GM13977 (cell line): ENCODE results near the gene ATP6V0C.

ENCODE experiments used
- DNase-seq: peaks from one replicate; pipeline ENCODE4 v3.0.0; 2012; ENCODE audit warnings: low spot score
- CTCF ChIP-seq: IDR thresholded peaks from 2 replicates; pipeline ENCODE4 v1.5.1; 2012; ENCODE audit warnings: mild to moderate bottlenecking, control low read depth; ENCODE audit not compliant: insufficient read depth; ENCODE audit errors: extremely low read depth, missing control alignments
- in situ Hi-C: fragments of 300-500 bp; cut with MboI; formaldehyde crosslinking; loops from one replicate; pipeline ENCODE4 v1.12.0; 2022; ENCODE audit warnings: low sequenced_read_pairs, low pct_unique_long_range_greater_than_20kb, mixed read lengths, inconsistent platforms; ENCODE audit not compliant: unreplicated experiment

ATP6V0C gene

GRCh38 chr16:2513405-2514332 is at the start of gene ATP6V0C:
ATP6V0C (plus strand) TSS chr16:2513952; CDS start chr16:2514104, 152 bp downstream.
- in situ Hi-C loops = no loop called here
- no peak for TF ChIP-seq CTCF
- peak; percentile 99 for DNase-seq

GRCh38 chr16:2464333-2464732 is 49.4 kb upstream of the ATP6V0C start:
- no peak for DNase-seq
- in situ Hi-C loops = no loop called here
- TF ChIP-seq CTCF = no peak

DNA sequence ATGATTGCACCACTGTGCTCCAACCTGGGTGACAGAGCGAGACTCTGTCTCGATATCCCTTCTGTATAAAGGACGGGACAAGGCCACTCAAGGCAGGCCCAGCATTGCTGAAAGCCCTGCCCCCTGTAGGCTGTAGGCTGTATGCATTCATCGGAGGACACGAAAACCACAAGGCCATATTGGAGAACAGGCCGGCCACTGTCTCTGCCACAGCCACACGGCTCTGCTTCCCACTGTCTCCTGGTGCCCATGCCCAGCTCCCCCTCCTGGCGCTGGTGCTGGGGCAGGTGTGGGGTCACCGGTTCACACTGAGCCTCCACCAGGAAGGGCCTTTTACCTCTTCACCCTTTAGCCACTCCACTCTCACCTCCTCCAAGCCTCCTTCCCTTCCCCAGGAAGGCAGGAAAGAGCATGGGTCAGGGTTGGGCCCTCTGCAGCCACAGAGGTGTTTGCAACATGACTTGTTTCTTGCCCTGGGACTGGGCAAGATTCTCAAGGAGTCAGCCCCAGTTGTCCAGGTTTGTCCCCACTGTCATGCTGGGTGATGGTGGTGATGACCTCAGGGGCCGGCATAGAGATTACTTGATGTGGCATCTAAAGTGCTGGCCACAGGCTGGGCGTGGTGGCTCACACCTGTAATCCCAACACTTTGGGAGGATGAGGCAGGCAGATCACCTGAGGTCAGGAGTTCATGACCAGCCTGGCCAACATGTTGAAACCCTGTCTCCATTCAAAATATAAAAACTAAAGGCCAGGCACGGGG is 47.9 kb upstream of the ATP6V0C start:
- peak; percentile 34 for TF ChIP-seq CTCF
- DNase-seq = no peak
- in situ Hi-C loops = no loop called here

- no peak for DNase-seq
Measured at GRCh38 chr16:2466667-2467527, 46.9 kb upstream of the ATP6V0C start.

DNA sequence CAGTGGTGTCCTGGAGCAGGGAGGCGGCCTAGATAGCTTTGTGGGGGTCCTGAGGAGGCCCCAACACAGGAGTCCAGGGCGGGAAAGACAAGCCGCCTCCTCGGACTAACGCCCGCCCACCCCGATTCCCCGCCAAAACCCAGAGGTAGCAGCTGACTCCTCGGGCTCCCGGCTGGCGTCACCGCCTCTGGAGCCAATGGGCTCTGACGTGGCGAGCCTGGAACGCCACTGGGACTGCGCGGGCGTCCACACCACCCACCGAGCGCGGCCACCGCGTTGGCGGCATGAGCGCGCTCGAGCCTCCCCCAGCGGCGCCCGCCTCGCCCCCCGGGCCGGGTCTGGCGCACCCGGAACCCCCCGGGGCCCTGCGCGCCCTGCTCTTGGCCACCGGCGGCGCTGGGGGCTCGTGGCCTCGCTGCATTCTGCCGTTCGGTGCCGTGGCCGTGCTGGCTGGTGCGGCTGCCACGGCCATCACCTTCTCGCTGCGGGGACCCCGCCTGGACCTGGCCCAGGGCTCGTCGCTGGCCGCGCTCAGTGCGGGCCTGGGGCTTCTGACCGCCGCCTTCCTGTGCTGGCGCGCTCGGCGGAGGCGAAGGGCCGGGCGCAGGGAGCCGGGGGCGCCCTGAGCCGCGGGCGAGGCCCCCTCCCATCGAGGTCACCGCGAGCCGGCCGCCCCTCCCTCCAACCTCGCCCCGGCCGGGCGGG is 46.1 kb upstream of the ATP6V0C start:
- peak; percentile 29 for TF ChIP-seq CTCF
- peak; percentile 82 for DNase-seq
- in situ Hi-C loops = no loop called here

More at GRCh38 chr16:2466667-2467527, 46.9 kb upstream of the ATP6V0C start:
- TF ChIP-seq CTCF = no peak
- in situ Hi-C loops = no loop called here
